Vagina (tissue), 2 donors: ENCODE measurements around the gene CLDN7. TPM values are rescaled to one million over a fixed set of nuclear protein-coding genes. Genes with fewer than 3 reads are reported as not detected.
A peak's percentile ranks its signal among the peaks of the same experiment; 100 is the strongest.

ENCODE experiments used
- DNase-seq, 2 donors: peaks; one replicate each; pipeline ENCODE4 v3.0.0-alpha.2; 2017; ENCODE audit errors: extremely low spot score in 2 of 2
- H3K27ac ChIP-seq: fragments of 200-600 bp; sonication (generic); one replicate; pipeline ENCODE4 v1.5.1; 2019
- H3K27me3 ChIP-seq: fragments of 200-600 bp; sonication (generic); one replicate; pipeline ENCODE4 v1.5.1; 2019
- H3K36me3 ChIP-seq, 2 donors: fragments of 200-600 bp; sonication (generic); one replicate each; pipeline ENCODE4 v1.5.1; 2017 to 2019
- H3K4me1 ChIP-seq: fragments of 200-600 bp; sonication (generic); one replicate; pipeline ENCODE4 v1.5.1; 2019
- H3K4me3 ChIP-seq, 2 donors: fragments of 200-600 bp; sonication (generic); 1 replicate in 1 of 2; 2 replicates in 1 of 2; pipeline ENCODE4 v1.5.1; 2016 to 2019
- H3K9me3 ChIP-seq: fragments of 200-600 bp; sonication (generic); one replicate; pipeline ENCODE4 v1.5.1; 2019
- CTCF ChIP-seq, 3 experiments: fragments of 450-650 bp in 2 of 3; fragments of 200-600 bp in 1 of 3; sonication (generic) in 1 of 3; IDR thresholded peaks; one replicate each; pipeline ENCODE4 v1.5.1; 2017 to 2019; ENCODE audit warnings: antibody characterized with exemption in 3 of 3, mild to moderate bottlenecking in 2 of 3, moderate library complexity in 2 of 3
- POLR2A ChIP-seq, 2 donors: fragments of 450-650 bp; IDR thresholded peaks; one replicate each; pipeline ENCODE4 v1.6.1; 2017; ENCODE audit warnings: antibody characterized with exemption in 2 of 2, mild to moderate bottlenecking in 2 of 2, moderate library complexity in 2 of 2
- POLR2AphosphoS5 ChIP-seq, 2 donors: sonication (generic); formaldehyde crosslinking; IDR thresholded peaks; one replicate each; pipeline ENCODE4 v1.9.0; 2017; ENCODE audit warnings: antibody characterized with exemption in 2 of 2, mild to moderate bottlenecking in 2 of 2, low read depth in 1 of 2; ENCODE audit not compliant: insufficient read depth in 1 of 2
- intact Hi-C: fragments of 100-400 bp; cut with DNase I; formaldehyde crosslinking; loops from one replicate; pipeline ENCODE4 v1.15.1; 2023
- total RNA-seq: library from RNA; depleted of rRNA; stranded (reverse); fragments of >200 nt; gene quantifications from one replicate; pipeline ENCODE4 v1.2.3, GENCODE V29; 2016

Gene CLDN7
- total RNA-seq, 1 donor from 2014 or later, result 75.9 TPM

DNA sequence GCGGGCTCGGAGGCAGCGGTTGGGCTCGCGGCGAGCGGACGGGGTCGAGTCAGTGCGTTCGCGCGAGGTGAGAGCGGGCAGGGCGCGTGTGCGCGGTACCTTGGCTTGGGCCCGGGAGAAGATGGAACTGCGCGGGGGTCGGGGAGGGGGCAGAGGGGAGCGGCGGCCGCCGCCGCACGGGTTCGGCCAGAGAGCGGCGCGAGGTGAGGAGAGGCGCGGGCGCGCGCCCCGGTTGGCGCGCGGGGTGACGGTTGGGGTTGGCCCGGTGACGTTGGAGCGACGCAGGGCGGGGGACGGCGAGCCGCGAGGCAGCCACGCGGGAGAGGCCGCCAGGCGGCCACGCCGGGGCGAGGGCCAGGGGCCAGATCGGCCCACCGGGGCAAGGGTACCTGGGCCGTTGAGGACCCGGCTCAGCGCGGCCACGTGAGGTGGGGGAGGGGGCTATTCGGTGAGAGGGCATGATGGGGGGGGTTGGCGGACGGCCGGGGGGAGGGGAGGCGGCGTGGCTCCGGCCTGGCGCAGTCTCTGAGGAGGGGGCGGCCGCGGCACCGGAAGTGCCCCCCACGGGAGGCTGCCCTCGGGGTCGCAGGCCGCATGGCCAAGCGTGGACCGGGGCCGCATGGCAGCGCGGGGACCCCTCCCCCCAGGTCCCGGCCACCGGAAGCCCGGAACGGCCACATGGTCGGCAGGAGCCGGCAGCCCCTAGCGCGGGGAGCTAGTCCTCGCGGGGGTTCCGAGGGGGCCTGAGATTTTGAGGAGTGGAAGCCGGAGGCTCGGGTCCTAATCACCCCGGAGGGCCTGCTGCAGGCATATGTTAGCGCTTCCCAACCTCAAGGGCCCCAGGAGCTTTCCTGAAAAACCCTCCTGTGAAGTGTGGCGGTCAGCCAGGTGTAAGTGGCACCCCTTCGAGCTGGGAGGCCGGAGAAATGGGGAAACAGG is 45.7 kb upstream of the CLDN7 start:
- DNase-seq, result no peak
- Histone ChIP-seq H3K4me1 (peaks cover 50% of the 10 kb centered on the region), H3K27ac (peak overlapping the region; percentile 94), H3K4me3 (peak overlapping the region; percentile 74 to 83), H3K27me3 (no peaks in the 10 kb centered on the region), H3K9me3 (no peaks in the 10 kb centered on the region), H3K36me3 (peaks cover 3 to 36% of the 10 kb centered on the region in 2 donors)
- TF ChIP-seq POLR2A (IDR thresholded peaks at IDR 0.05) (no peak), POLR2AphosphoS5 (IDR thresholded peaks at IDR 0.05; ENCODE audit: insufficient read depth in 1 of 2, low read depth in 1 of 2) (peak in 1 of 2 donors; percentile 47)
- intact Hi-C loops, result no loop called here

- no peaks in the 10 kb centered on the region for H3K27me3 ChIP-seq
- peaks cover 48% of the 10 kb centered on the region for H3K4me1 ChIP-seq
- peak within 1 kb of the TSS; percentile 74 to 83 for H3K4me3 ChIP-seq
- peaks cover 3 to 27% of the 10 kb centered on the region in 2 donors for H3K36me3 ChIP-seq
- DNase-seq, result peak; percentile 100
- H3K27ac ChIP-seq, result peak within 1 kb of the TSS; percentile 94
- peak in 1 of 2 donors; percentile 96 for TF ChIP-seq POLR2A (IDR thresholded peaks at IDR 0.05)
- no peak for TF ChIP-seq CTCF (IDR thresholded peaks at IDR 0.05)
- peak; percentile 94 to 98 for TF ChIP-seq POLR2AphosphoS5 (IDR thresholded peaks at IDR 0.05; ENCODE audit: insufficient read depth in 1 of 2, low read depth in 1 of 2)
- intact Hi-C loops, result no loop called here
- no peaks in the 10 kb centered on the region for H3K9me3 ChIP-seq
Observed at GRCh38 chr17:7306911-7307685, 44.8 kb upstream of the CLDN7 start, which contains the start of gene EIF5A. Gene EIF5A (plus strand): TSS chr17:7307628. CDS start chr17:7309636, 2,008 bp downstream.

GRCh38 chr17:7304179-7304578 is 41.9 kb upstream of the CLDN7 start:
- TF ChIP-seq CTCF (IDR thresholded peaks at IDR 0.05) (no peak), POLR2AphosphoS5 (IDR thresholded peaks at IDR 0.05; ENCODE audit: insufficient read depth in 1 of 2, low read depth in 1 of 2) (no peak), POLR2A (IDR thresholded peaks at IDR 0.05) (no peak)
- Histone ChIP-seq H3K36me3 (no peaks in the 10 kb centered on the region), H3K27me3 (no peaks in the 10 kb centered on the region), H3K27ac (no peak overlapping the region), H3K4me3 (no peak overlapping the region), H3K4me1 (peaks cover 20% of the 10 kb centered on the region), H3K9me3 (no peaks in the 10 kb centered on the region)
- DNase-seq, result no peak
- intact Hi-C loops, result no loop called here

GRCh38 chr17:7296189-7296861 is 34.0 kb upstream of the CLDN7 start:
- Histone ChIP-seq H3K27ac (peak overlapping the region; percentile 33), H3K4me3 (peak overlapping the region in 1 of 2 donors; percentile 15), H3K27me3 (no peaks in the 10 kb centered on the region), H3K4me1 (peaks cover 45% of the 10 kb centered on the region), H3K36me3 (no peaks in the 10 kb centered on the region), H3K9me3 (no peaks in the 10 kb centered on the region)
- peak; percentile 18 to 57 for TF ChIP-seq POLR2AphosphoS5 (IDR thresholded peaks at IDR 0.05; ENCODE audit: insufficient read depth in 1 of 2, low read depth in 1 of 2)
- TF ChIP-seq CTCF (IDR thresholded peaks at IDR 0.05), result peak; percentile 85 to 92 (median 88)
- TF ChIP-seq POLR2A (IDR thresholded peaks at IDR 0.05), result no peak
- intact Hi-C loops, result loop anchor here (2.0 kb wide), 1 partner anchor 16 kb away; the partner anchor contains the start of gene SLC2A4
- no peak for DNase-seq
